ENCODE data around the gene NUFIP2. TPM values are rescaled to one million over a fixed set of nuclear protein-coding genes. Genes with fewer than 3 reads are reported as not detected.

Gene NUFIP2
- total RNA-seq, 3 donors from 2014 or later = 45.3 to 47.5 (median 45.9) TPM

DNA sequence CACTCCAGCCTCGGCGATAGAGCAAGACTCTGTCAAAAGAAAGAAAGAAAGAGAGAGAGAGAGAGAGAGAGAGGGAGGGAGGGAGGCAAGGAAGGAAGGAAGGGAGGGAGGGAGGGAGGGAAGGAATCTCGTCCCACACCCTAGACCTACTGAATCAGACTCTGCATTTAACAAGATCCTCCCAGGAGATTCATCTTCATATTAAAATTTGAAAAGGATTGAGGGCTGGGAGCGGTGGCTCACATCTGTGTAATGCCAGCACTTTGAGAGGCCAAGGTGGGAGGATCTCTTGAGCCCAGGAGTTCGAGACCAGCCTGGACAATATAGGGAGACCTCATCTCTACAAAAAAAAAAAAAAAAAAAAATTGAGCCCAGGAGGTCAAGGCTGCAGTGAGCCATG is 33.5 kb upstream of the NUFIP2 start:
- TF ChIP-seq, protein P1, sequence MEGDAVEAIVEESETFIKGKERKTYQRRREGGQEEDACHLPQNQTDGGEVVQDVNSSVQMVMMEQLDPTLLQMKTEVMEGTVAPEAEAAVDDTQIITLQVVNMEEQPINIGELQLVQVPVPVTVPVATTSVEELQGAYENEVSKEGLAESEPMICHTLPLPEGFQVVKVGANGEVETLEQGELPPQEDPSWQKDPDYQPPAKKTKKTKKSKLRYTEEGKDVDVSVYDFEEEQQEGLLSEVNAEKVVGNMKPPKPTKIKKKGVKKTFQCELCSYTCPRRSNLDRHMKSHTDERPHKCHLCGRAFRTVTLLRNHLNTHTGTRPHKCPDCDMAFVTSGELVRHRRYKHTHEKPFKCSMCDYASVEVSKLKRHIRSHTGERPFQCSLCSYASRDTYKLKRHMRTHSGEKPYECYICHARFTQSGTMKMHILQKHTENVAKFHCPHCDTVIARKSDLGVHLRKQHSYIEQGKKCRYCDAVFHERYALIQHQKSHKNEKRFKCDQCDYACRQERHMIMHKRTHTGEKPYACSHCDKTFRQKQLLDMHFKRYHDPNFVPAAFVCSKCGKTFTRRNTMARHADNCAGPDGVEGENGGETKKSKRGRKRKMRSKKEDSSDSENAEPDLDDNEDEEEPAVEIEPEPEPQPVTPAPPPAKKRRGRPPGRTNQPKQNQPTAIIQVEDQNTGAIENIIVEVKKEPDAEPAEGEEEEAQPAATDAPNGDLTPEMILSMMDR (IDR thresholded peaks at IDR 0.05) = no peak
- ATAC-seq (no peak), DNase-seq (no peak)
- no peaks in the 10 kb centered on the region for H3K4me1 ChIP-seq (ENCODE audit: low read depth)
- H3K4me3 ChIP-seq = no peak overlapping the region
- intact Hi-C loops (cut with DNase I, micrococcal nuclease) = no loop called here
- no peaks in the 10 kb centered on the region for H3K9me3 ChIP-seq
- no peaks in the 10 kb centered on the region for H3K36me3 ChIP-seq (ENCODE audit: low read depth)

DNA sequence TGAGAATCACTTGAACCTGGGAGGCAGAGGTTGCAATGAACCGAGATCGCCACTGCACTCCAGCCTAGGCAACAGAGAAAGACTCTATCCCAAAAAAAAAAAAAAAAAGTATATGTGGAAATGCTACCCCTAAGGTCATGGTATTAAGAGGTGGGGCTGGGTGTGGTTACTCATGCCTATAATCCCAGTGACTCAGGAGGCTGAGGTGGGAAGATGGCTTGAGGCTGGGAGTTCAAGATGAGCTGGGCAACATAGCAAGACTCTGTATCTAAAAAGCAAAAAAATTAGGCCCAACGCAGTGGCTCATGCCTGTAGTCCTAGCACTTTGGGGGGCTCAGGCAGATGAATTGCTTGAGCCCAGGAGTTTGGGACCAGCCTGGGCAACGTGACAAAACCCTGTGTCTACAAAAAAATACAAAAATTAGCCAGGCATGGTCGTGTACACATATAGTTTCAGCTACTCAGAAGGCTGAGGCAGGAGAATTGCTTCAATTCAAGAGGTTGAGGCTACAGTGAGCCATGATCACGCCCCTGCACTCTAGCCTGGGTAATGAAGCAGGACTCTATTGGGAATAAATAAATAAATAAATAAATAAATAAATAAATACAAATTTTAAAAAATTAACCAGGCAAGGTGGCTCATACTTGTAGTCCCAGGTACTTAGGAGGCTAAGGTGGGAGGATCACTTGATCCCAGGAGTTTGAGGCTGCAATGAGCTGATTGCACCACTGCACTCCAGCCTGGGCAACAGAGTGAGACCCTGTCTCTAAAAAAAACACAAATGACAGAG is 32.3 kb upstream of the NUFIP2 start:
- H3K36me3 ChIP-seq (ENCODE audit: low read depth) = no peaks in the 10 kb centered on the region
- intact Hi-C loops (cut with DNase I, micrococcal nuclease) = no loop called here
- no peaks in the 10 kb centered on the region for H3K9me3 ChIP-seq
- ATAC-seq (no peak), DNase-seq (no peak)
- TF ChIP-seq, protein P1 (IDR thresholded peaks at IDR 0.05) = no peak
- no peak overlapping the region for H3K4me3 ChIP-seq
- no peaks in the 10 kb centered on the region for H3K4me1 ChIP-seq (ENCODE audit: low read depth)

DNA sequence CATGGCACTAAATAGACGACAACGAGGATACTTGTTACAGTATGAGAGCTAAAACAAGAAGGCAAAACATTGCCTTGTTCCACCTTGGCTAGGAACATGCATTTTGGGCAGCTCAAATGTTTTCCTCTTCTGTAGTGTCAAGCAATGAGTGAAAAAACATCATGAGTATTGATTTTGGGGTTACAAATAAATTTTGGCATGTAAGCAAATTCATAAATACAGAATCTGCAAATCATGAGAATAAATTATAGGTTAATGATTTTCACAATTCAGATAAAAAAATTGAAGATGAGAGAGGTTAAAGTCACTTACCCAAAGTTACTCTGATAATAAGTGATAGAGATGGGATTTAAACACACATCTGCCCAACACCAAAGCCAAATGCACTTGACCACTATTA is 28.4 kb upstream of the NUFIP2 start:
- Histone ChIP-seq H3K9me3 (no peaks in the 10 kb centered on the region), H3K4me1 (ENCODE audit: low read depth) (no peaks in the 10 kb centered on the region), H3K36me3 (ENCODE audit: low read depth) (no peaks in the 10 kb centered on the region), H3K4me3 (no peak overlapping the region)
- TF ChIP-seq, protein P1 (IDR thresholded peaks at IDR 0.05) = no peak
- intact Hi-C loops (cut with DNase I, micrococcal nuclease) = no loop called here
- ATAC-seq = no peak
- DNase-seq = no peak

DNA sequence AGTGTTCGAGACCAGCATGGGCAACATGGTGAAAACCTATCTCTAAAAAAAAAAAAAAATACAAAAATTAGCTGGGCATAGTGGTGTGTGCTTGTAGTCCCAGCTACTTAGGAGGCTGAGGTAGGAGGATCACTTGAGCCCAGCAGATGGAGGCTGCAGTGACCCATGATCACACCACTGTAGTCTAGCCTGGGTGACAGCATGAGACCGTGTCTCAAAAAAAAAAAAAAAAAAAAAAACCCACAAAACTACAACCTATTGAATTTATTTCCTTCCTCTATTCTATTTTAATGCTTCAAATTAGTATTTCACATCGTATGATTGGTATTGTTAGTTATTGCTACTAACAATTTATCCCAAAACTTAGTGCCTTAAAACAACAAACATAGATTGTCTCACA is 9.4 kb upstream of the NUFIP2 start:
- Histone ChIP-seq H3K36me3 (ENCODE audit: low read depth) (no peaks in the 10 kb centered on the region), H3K9me3 (no peaks in the 10 kb centered on the region), H3K4me3 (no peak overlapping the region), H3K4me1 (ENCODE audit: low read depth) (no peaks in the 10 kb centered on the region)
- ATAC-seq (no peak), DNase-seq (no peak)
- intact Hi-C loops (cut with DNase I, micrococcal nuclease) = no loop called here
- TF ChIP-seq, protein P1 (IDR thresholded peaks at IDR 0.05) = no peak

DNA sequence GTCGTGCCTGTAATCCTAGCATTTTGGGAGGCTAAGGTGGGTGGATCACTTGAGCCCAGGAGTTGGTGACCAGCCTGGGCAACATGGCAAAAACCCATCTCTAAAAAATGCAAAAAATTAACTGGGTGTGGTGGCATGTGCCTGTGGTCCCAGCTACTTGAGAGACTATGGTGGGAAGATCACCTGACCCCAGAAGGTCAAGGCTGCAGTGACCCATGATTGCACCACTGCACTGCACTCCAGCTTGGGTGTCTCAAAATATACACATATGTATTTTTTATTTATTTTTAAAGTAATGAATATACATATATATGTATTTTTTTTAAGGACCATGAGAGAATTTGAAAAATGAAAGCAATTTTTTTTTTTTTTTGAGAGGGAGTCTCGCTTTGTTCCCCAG is 5.1 kb upstream of the NUFIP2 start:
- intact Hi-C loops (cut with DNase I, micrococcal nuclease) = loop anchor here in 1 of 2 donors (10.0 kb wide), 1 partner anchor 144 kb away; no protein-coding TSS in a partner anchor
- ATAC-seq (no peak), DNase-seq (no peak)
- no peaks in the 10 kb centered on the region for H3K9me3 ChIP-seq
- H3K4me1 ChIP-seq (ENCODE audit: low read depth) = no peaks in the 10 kb centered on the region
- TF ChIP-seq, protein P1 (IDR thresholded peaks at IDR 0.05) = no peak
- H3K4me3 ChIP-seq = no peak overlapping the region
- no peaks in the 10 kb centered on the region for H3K36me3 ChIP-seq (ENCODE audit: low read depth)
